HG02763 (cell line): Measurements from ENCODE around the gene TENT5C.

Experiments used
- ATAC-seq: cut with Tn5 transposase; IDR thresholded peaks from one replicate; pipeline ENCODE4 v1.9.1; 2021; ENCODE audit warnings: mild to moderate bottlenecking, moderate library complexity; ENCODE audit not compliant: unreplicated experiment

Gene TENT5C

GRCh38 chr1:117590273-117590925, 15.4 kb upstream of the TENT5C start:
- ATAC-seq: no peak

- ATAC-seq: no peak
Measured at GRCh38 chr1:117591252-117591651, 14.6 kb upstream of the TENT5C start.

DNA sequence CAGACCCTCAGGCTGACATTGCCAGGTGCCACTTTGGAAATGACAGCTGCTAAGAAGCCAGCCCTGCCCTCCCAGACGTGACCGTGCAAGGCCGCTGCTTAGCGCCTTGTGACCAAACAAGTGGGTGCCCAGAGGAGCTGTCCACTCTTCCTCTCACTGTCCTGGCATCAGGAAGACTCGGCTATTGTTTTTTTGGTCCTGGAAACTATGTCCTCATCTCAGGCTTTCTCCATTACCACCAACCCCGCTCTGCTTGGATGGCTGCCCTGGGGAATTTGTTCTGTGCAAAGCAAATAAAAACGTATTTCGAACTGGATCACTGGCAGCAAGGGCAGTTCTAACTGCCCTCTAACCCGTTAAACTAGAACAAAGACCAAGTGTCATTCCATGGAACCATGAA, 13.7 kb upstream of the TENT5C start:
- ATAC-seq: no peak

GRCh38 chr1:117594261-117594990, 11.4 kb upstream of the TENT5C start:
- ATAC-seq: no peak

GRCh38 chr1:117596023-117596720, 9.7 kb upstream of the TENT5C start:
- ATAC-seq: no peak

GRCh38 chr1:117598489-117598888, 7.4 kb upstream of the TENT5C start:
- ATAC-seq: no peak

GRCh38 chr1:117599286-117600221, 6.3 kb upstream of the TENT5C start:
- ATAC-seq: no peak

DNA sequence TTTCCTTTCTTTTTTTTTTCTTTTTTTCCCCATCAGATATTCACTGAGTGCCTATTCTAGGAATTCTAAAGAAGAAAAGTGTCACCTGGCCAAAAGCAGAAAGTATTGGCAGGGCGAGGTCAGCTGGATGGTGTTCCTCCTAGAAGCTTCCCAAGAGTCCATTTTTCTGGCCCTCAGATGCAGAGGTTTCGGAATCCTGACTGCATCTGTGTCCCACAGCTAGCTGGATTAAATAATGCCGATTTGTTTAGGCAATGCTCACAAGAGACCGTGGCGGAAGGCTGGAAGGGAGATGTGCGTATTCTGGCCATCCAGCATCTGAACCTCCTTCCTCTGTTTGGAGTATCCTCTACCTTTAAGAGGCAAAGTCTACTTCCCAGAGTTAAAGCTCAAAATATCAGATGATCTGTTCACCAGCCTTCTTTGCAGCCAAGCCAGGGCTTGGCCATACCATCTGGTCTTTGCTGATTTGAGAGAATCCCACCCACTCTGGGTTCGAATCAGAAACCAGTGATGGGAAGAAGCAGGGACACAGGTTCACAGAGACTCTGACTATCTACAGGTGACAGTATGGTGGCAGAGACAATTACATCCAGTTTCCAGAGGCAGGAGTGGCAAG, 5.4 kb upstream of the TENT5C start:
- ATAC-seq: no peak

DNA sequence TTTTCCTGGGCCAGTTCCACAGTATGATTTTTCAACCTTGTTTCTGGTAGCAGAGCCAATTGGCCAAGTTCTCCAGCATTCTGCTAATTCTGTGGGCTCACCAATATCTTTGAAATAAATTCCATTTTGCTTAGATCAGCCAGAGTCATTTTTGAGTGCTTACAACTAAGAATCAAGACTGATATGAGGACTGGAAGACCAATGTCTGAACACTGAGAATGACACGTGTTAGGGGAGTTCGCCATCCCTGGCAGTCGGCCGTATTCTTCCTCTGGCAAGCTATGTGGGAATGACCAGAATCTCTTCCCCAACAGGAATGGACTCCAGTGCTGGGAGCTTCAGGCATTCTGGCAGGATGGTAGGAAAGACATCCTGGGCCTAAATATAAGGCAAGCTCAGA, 4.9 kb upstream of the TENT5C start:
- ATAC-seq: no peak

DNA sequence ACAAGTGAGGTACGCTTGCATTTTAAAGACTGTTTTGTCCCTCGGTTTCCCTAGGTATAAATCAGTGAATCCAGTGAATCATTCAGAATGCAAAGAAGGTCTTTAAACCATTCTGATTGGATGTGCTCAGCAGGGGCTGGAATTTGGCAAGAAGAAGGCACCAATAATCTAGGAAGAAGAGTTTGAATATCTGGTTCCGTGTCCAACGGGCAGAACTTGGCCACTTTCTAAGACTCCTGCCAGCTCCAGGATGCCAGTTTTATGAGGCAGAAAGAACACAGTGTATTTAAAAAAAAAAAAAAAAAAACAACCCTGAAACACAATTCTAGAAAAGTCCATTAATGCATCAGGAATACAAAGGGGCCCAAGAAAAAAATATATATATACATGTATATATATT, 3.0 kb upstream of the TENT5C start:
- ATAC-seq: no peak

GRCh38 chr1:117605164-117605773, 579 bp upstream of the TENT5C start:
- ATAC-seq: peak; percentile 28

- ATAC-seq: no peak
Measured at GRCh38 chr1:117606649-117607430, 992 bp downstream of the TENT5C start.

- ATAC-seq: no peak
Measured at GRCh38 chr1:117607471-117607870, 1.6 kb downstream of the TENT5C start.

- ATAC-seq: no peak
Measured at GRCh38 chr1:117608115-117608615, 2.3 kb downstream of the TENT5C start.

GRCh38 chr1:117608758-117609157, 2.9 kb downstream of the TENT5C start:
- ATAC-seq: no peak

- no peak for ATAC-seq
Measured at GRCh38 chr1:117609471-117609911, 3.6 kb downstream of the TENT5C start.

DNA sequence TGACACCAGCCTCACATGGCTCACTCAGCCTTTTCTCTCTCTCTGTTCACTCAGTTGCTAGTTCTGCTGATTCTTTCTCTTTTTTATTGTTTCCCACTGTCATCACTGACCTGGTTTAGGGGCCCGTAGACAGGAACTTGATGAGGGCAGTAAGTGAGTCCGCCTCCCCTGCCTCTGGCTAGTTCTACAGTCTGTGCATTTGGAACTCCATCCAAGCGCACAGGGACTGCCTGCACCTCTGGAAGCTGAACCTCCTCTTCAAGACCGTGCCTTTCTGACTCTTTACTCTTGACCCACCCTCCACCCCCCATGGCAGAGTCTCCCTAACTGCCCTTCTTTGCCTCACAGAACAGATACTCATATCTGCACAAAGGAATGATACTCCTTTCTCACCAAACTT, 4.2 kb downstream of the TENT5C start:
- ATAC-seq: no peak

GRCh38 chr1:117611121-117611601, 5.3 kb downstream of the TENT5C start:
- ATAC-seq: no peak
